ENCODE results near the gene TBXA2R. TPM values are rescaled to one million over a fixed set of nuclear protein-coding genes. Genes with fewer than 3 reads are reported as not detected.

TBXA2R gene
- total and polyA plus RNA-seq, 4 donors = 1.7 to 6.0 (median 5.4) TPM

DNA sequence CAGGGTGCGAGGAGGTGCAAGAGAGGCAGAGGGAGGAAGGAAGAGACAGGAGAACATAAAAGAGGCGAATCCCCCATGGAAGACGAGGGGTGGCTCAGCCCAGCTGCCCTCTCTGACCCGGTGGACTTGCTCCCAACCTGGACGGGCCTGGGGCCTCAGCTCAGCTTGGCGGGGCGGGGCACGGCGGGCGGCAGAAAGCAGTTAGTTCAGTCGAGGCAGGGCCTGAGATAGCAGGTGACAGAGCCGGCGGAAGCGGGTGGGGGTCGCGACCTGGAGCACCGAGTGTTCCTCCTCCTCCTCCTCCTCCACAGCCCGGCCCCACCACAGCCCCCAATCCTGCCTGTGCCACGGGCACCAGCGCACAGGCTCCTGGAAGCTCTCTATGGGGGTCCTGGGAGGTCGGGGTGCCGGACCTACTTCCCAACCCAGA is 26.9 kb upstream of the TBXA2R start:
- no peak overlapping the region for H3K4me3 ChIP-seq (ENCODE audit: low read depth in 1 of 3, low read length in 3 of 3)
- WGBS = 93% methylated on average over 22 of the region's 22 CpGs
- peaks cover 0 to 26% (median 7%) of the 10 kb centered on the region in 4 donors for H3K36me3 ChIP-seq (ENCODE audit: control insufficient read depth in 4 of 4, insufficient read depth in 3 of 4, low read depth in 1 of 4, low read length in 3 of 4)
- H3K4me1 ChIP-seq (ENCODE audit: control insufficient read depth in 4 of 4, insufficient read depth in 4 of 4, low read length in 3 of 4) = no peaks in the 10 kb centered on the region
- no peak overlapping the region for H3K27ac ChIP-seq (ENCODE audit: low read depth in 1 of 2, low read length in 2 of 2)
- no peaks in the 10 kb centered on the region for H3K9me3 ChIP-seq (ENCODE audit: control insufficient read depth in 4 of 4, low read length in 3 of 4)
- H3K27me3 ChIP-seq (ENCODE audit: control insufficient read depth in 4 of 4, insufficient read depth in 4 of 4, low read length in 3 of 4) = no peaks in the 10 kb centered on the region
- TF ChIP-seq SP1 (IDR thresholded peaks at IDR 0.05) (no peak), FOXA1 (IDR thresholded peaks at IDR 0.05) (no peak), YY1 (IDR thresholded peaks at IDR 0.05) (no peak), EGR1 (IDR thresholded peaks at IDR 0.05; ENCODE audit: low read depth in 2 of 2) (no peak), FOXA2 (IDR thresholded peaks at IDR 0.05) (no peak), HNF4G (IDR thresholded peaks at IDR 0.05) (no peak), RXRA (IDR thresholded peaks at IDR 0.05) (no peak), GABPA (IDR thresholded peaks at IDR 0.05 in 1 of 2, conservative IDR thresholded peaks at IDR 0.05 in 1 of 2) (no peak), HNF4A (conservative IDR thresholded peaks at IDR 0.05) (no peak)
- TF ChIP-seq, protein P1, sequence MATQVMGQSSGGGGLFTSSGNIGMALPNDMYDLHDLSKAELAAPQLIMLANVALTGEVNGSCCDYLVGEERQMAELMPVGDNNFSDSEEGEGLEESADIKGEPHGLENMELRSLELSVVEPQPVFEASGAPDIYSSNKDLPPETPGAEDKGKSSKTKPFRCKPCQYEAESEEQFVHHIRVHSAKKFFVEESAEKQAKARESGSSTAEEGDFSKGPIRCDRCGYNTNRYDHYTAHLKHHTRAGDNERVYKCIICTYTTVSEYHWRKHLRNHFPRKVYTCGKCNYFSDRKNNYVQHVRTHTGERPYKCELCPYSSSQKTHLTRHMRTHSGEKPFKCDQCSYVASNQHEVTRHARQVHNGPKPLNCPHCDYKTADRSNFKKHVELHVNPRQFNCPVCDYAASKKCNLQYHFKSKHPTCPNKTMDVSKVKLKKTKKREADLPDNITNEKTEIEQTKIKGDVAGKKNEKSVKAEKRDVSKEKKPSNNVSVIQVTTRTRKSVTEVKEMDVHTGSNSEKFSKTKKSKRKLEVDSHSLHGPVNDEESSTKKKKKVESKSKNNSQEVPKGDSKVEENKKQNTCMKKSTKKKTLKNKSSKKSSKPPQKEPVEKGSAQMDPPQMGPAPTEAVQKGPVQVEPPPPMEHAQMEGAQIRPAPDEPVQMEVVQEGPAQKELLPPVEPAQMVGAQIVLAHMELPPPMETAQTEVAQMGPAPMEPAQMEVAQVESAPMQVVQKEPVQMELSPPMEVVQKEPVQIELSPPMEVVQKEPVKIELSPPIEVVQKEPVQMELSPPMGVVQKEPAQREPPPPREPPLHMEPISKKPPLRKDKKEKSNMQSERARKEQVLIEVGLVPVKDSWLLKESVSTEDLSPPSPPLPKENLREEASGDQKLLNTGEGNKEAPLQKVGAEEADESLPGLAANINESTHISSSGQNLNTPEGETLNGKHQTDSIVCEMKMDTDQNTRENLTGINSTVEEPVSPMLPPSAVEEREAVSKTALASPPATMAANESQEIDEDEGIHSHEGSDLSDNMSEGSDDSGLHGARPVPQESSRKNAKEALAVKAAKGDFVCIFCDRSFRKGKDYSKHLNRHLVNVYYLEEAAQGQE (IDR thresholded peaks at IDR 0.05) = no peak
- TF ChIP-seq, protein P2, sequence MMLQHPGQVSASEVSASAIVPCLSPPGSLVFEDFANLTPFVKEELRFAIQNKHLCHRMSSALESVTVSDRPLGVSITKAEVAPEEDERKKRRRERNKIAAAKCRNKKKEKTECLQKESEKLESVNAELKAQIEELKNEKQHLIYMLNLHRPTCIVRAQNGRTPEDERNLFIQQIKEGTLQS (IDR thresholded peaks at IDR 0.05) = no peak
- TF ChIP-seq, protein P3, sequence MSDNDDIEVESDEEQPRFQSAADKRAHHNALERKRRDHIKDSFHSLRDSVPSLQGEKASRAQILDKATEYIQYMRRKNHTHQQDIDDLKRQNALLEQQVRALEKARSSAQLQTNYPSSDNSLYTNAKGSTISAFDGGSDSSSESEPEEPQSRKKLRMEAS (IDR thresholded peaks at IDR 0.05) = no peak
- TF ChIP-seq, protein P4, sequence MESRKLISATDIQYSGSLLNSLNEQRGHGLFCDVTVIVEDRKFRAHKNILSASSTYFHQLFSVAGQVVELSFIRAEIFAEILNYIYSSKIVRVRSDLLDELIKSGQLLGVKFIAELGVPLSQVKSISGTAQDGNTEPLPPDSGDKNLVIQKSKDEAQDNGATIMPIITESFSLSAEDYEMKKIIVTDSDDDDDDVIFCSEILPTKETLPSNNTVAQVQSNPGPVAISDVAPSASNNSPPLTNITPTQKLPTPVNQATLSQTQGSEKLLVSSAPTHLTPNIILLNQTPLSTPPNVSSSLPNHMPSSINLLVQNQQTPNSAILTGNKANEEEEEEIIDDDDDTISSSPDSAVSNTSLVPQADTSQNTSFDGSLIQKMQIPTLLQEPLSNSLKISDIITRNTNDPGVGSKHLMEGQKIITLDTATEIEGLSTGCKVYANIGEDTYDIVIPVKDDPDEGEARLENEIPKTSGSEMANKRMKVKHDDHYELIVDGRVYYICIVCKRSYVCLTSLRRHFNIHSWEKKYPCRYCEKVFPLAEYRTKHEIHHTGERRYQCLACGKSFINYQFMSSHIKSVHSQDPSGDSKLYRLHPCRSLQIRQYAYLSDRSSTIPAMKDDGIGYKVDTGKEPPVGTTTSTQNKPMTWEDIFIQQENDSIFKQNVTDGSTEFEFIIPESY (IDR thresholded peaks at IDR 0.05) = no peak
- H3K9ac ChIP-seq (ENCODE audit: low read depth in 1 of 2, low read length in 2 of 2) = no peak overlapping the region
- DNase-seq (ENCODE audit: low spot score) = no peak

DNA sequence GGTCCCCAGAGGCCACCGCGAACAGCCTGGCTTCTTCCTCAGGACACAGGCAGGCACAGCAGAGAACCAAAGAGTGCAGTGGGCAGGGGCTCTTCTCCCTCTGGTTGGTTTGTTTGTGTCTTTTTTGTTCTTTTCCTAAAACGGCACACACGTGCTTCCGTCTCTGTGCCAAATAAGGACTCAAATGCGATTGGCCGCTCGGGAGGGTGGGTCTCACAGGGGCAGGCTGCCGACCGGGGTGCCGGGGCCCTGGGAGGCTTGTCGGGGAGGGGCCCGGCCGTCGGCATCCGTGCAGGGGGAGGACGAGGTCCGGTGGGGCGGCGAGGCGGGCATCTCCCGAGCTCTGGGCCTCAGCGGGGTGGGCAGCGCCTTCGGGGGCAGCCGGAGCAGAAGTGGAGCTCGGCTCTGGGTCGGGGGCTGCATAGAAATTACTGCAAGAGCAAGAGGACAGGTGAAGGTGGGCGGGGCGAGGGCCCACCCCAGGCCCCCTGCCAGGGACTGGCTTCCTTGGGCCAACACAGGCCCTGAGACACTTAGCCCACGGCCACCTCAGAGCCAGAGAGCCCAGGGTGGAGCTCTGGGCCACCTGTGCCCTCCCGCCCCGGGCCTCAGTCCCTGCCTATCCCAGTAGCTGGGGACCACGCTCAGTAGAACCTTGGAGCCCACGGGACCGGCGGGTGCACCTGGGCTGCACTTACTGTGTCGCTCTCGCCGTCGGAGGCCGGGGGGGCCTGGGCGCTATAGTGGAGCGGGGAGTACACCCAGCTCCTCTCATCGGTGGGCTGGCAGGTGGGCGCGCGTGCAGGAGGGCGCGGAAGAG is 26.3 kb upstream of the TBXA2R start:
- WGBS = 93% methylated on average over 50 of the region's 50 CpGs
- Histone ChIP-seq H3K4me1 (ENCODE audit: control insufficient read depth in 4 of 4, insufficient read depth in 4 of 4, low read length in 3 of 4) (no peaks in the 10 kb centered on the region), H3K9me3 (ENCODE audit: control insufficient read depth in 4 of 4, low read length in 3 of 4) (no peaks in the 10 kb centered on the region), H3K27ac (ENCODE audit: low read depth in 1 of 2, low read length in 2 of 2) (no peak overlapping the region), H3K36me3 (ENCODE audit: control insufficient read depth in 4 of 4, insufficient read depth in 3 of 4, low read depth in 1 of 4, low read length in 3 of 4) (peaks cover 0 to 21% (median 4%) of the 10 kb centered on the region in 4 donors), H3K27me3 (ENCODE audit: control insufficient read depth in 4 of 4, insufficient read depth in 4 of 4, low read length in 3 of 4) (no peaks in the 10 kb centered on the region), H3K9ac (ENCODE audit: low read depth in 1 of 2, low read length in 2 of 2) (no peak overlapping the region), H3K4me3 (ENCODE audit: low read depth in 1 of 3, low read length in 3 of 3) (no peak overlapping the region)
- DNase-seq (ENCODE audit: low spot score) = no peak
- TF ChIP-seq TAF1 (conservative IDR thresholded peaks at IDR 0.05) (no peak), JUND (IDR thresholded peaks at IDR 0.05) (no peak), GABPA (IDR thresholded peaks at IDR 0.05 in 1 of 2, conservative IDR thresholded peaks at IDR 0.05 in 1 of 2) (no peak), HNF4A (conservative IDR thresholded peaks at IDR 0.05) (no peak), EGR1 (IDR thresholded peaks at IDR 0.05; ENCODE audit: low read depth in 2 of 2) (no peak), SP1 (IDR thresholded peaks at IDR 0.05) (no peak), YY1 (IDR thresholded peaks at IDR 0.05) (no peak), RXRA (IDR thresholded peaks at IDR 0.05) (no peak), FOXA1 (IDR thresholded peaks at IDR 0.05) (no peak)
- TF ChIP-seq, protein P5, sequence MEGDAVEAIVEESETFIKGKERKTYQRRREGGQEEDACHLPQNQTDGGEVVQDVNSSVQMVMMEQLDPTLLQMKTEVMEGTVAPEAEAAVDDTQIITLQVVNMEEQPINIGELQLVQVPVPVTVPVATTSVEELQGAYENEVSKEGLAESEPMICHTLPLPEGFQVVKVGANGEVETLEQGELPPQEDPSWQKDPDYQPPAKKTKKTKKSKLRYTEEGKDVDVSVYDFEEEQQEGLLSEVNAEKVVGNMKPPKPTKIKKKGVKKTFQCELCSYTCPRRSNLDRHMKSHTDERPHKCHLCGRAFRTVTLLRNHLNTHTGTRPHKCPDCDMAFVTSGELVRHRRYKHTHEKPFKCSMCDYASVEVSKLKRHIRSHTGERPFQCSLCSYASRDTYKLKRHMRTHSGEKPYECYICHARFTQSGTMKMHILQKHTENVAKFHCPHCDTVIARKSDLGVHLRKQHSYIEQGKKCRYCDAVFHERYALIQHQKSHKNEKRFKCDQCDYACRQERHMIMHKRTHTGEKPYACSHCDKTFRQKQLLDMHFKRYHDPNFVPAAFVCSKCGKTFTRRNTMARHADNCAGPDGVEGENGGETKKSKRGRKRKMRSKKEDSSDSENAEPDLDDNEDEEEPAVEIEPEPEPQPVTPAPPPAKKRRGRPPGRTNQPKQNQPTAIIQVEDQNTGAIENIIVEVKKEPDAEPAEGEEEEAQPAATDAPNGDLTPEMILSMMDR (IDR thresholded peaks at IDR 0.05; ENCODE audit: low read depth, low read length, missing input control) = no peak
- TF ChIP-seq, protein P3 (IDR thresholded peaks at IDR 0.05) = no peak
- TF ChIP-seq, protein P2 (IDR thresholded peaks at IDR 0.05) = no peak

Measured in liver (tissue), 9 donors.